AG04450 (cell line): ENCODE data around the gene ASIC2. TPM values are rescaled to one million over a fixed set of nuclear protein-coding genes. Genes with fewer than 3 reads are reported as not detected.

Experiments
- CTCF ChIA-PET: fragments of 300-600, 350-600 bp; formaldehyde crosslinking; extraction: SDS; loops from one replicate; lab custom pipeline; 2022; ENCODE audit warnings: antibody characterized with exemption, inconsistent platforms; lab: Charles Lee
- POLR2A ChIA-PET: fragments of 350-600 bp; formaldehyde crosslinking; extraction: SDS; loops from one replicate; lab custom pipeline; 2021; ENCODE audit warnings: antibody characterized with exemption, inconsistent platforms; lab: Yijun Ruan, JAX
- DNase-seq: peaks from one replicate; pipeline ENCODE4 v3.0.0-alpha.2; 2011; ENCODE audit warnings: low read depth, low spot score
- H3K27ac ChIP-seq: one replicate; pipeline ENCODE4 v1.5.1; 2012; ENCODE audit warnings: low read depth, low read length, control low read depth
- H3K27me3 ChIP-seq: one replicate; pipeline ENCODE4 v1.6.0; 2012; ENCODE audit warnings: low read length; ENCODE audit not compliant: control insufficient read depth, insufficient read depth
- H3K4me3 ChIP-seq: 2 replicates; pipeline ENCODE4 v1.5.1; 2011; ENCODE audit warnings: mild to moderate bottlenecking, low read depth, low read length, control low read depth
- H3K9me3 ChIP-seq: 2 replicates; pipeline ENCODE4 v1.5.1; 2012; ENCODE audit warnings: low read length; ENCODE audit not compliant: control insufficient read depth, insufficient read depth
- CTCF ChIP-seq: IDR thresholded peaks from 2 replicates; pipeline ENCODE4 v1.5.1; 2011; ENCODE audit warnings: low read depth, low read length, control low read depth, inconsistent platforms
- polyA plus RNA-seq: library from polyadenylated mRNA; depleted of rRNA; stranded (reverse); fragments of >200 nt; gene quantifications from 2 replicates; pipeline ENCODE4 v1.2.3, GENCODE V29; 2011

The ASIC2 gene
- polyA plus RNA-seq, 1 experiment: 0.19 TPM

- H3K27ac ChIP-seq: no peak overlapping the region
- no peak overlapping the region for H3K4me3 ChIP-seq
- TF ChIP-seq CTCF: peak; percentile 31
- peaks cover 28% of the 10 kb centered on the region for H3K27me3 ChIP-seq
- H3K9me3 ChIP-seq: no peaks in the 10 kb centered on the region
- POLR2A ChIA-PET: interaction anchor here (0.5 kb wide), 1 partner anchor 93 kb away, joined by 3 read pairs; no protein-coding TSS in a partner anchor
- DNase-seq: no peak
- CTCF ChIA-PET: interaction anchor here (0.6 to 2.9 kb wide), 5 partner anchors 12 to 239 kb away, joined by 3 to 15 read pairs (median 7); no protein-coding TSS in a partner anchor
Measured at GRCh38 chr17:33021731-33022408, 271.2 kb downstream of the ASIC2 start.

- H3K27me3 ChIP-seq: peaks cover 23% of the 10 kb centered on the region
- ChIA-PET POLR2A (no interaction called here), CTCF (interaction anchor here (0.5 to 2.9 kb wide), 5 partner anchors 19 to 83 kb away, joined by 3 to 15 read pairs (median 7); no protein-coding TSS in a partner anchor)
- no peaks in the 10 kb centered on the region for H3K9me3 ChIP-seq
- no peak overlapping the region for H3K27ac ChIP-seq
- no peak overlapping the region for H3K4me3 ChIP-seq
- DNase-seq: no peak
- TF ChIP-seq CTCF: no peak
Measured at GRCh38 chr17:33019161-33019890, 273.8 kb downstream of the ASIC2 start.

- no peak for TF ChIP-seq CTCF
- Histone ChIP-seq H3K9me3 (no peaks in the 10 kb centered on the region; the same call in 1 of the 2 replicates), H3K27me3 (peaks cover 11% of the 10 kb centered on the region), H3K27ac (no peak overlapping the region), H3K4me3 (no peak overlapping the region)
- CTCF ChIA-PET: interaction anchor here (0.8 to 1.5 kb wide), 2 partner anchors 19 to 22 kb away, joined by 3 to 4 read pairs; no protein-coding TSS in a partner anchor
- POLR2A ChIA-PET: no interaction called here
- no peak for DNase-seq
Measured at GRCh38 chr17:33017366-33017765, 275.7 kb downstream of the ASIC2 start.

- ChIA-PET CTCF (no interaction called here), POLR2A (no interaction called here)
- Histone ChIP-seq H3K27ac (no peak overlapping the region), H3K27me3 (peaks cover 9% of the 10 kb centered on the region), H3K9me3 (no peaks in the 10 kb centered on the region; the same call in 1 of the 2 replicates), H3K4me3 (no peak overlapping the region)
- DNase-seq: no peak
- TF ChIP-seq CTCF: 0 out of 2 replicates have a peak, but pooled peaks have one; percentile 10
Measured at GRCh38 chr17:33016920-33017319, 276.2 kb downstream of the ASIC2 start.
